Measurements from ENCODE around the gene DNAJB8.

DNA sequence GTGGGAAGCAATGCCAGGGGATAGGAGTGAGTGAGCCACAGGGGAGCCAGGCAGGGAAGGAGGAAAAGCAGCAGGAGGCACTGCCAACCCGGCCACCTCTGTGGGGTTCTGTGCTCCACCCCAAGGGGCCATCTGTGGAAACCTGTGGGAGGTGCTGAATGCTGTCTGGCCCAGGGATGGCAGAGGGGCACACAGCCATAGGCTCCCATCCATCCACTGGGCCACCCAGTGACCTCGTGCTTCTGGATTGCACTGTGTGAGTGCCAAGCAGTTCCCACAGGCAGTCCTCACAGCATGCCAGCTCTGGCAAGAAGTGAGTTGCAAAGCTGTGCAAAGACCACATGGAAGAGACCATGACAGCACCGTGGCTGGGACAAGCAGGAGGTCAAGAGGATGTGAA is 27.5 kb downstream of the DNAJB8 start:
- TF ChIP-seq DDX20 (tag; IDR thresholded peaks at IDR 0.05; ENCODE audit: low read depth): no peak
- no peak for TF ChIP-seq CBFB (CRISPR knock-in tag; IDR thresholded peaks at IDR 0.05)
- no peak for TF ChIP-seq SLC30A9 (CRISPR knock-in tag; IDR thresholded peaks at IDR 0.05)
- no peak for TF ChIP-seq GABPA (tag; conservative IDR thresholded peaks at IDR 0.05; ENCODE audit: low read depth)
- TF ChIP-seq, protein P1, sequence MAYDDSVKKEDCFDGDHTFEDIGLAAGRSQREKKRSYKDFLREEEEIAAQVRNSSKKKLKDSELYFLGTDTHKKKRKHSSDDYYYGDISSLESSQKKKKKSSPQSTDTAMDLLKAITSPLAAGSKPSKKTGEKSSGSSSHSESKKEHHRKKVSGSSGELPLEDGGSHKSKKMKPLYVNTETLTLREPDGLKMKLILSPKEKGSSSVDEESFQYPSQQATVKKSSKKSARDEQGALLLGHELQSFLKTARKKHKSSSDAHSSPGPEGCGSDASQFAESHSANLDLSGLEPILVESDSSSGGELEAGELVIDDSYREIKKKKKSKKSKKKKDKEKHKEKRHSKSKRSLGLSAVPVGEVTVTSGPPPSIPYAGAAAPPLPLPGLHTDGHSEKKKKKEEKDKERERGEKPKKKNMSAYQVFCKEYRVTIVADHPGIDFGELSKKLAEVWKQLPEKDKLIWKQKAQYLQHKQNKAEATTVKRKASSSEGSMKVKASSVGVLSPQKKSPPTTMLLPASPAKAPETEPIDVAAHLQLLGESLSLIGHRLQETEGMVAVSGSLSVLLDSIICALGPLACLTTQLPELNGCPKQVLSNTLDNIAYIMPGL (CRISPR knock-in tag; IDR thresholded peaks at IDR 0.05): no peak
- TF ChIP-seq RAD21 (CRISPR knock-in tag; conservative IDR thresholded peaks at IDR 0.05 in 1 of 2, IDR thresholded peaks at IDR 0.05 in 1 of 2): no peak
- TF ChIP-seq, protein P2, sequence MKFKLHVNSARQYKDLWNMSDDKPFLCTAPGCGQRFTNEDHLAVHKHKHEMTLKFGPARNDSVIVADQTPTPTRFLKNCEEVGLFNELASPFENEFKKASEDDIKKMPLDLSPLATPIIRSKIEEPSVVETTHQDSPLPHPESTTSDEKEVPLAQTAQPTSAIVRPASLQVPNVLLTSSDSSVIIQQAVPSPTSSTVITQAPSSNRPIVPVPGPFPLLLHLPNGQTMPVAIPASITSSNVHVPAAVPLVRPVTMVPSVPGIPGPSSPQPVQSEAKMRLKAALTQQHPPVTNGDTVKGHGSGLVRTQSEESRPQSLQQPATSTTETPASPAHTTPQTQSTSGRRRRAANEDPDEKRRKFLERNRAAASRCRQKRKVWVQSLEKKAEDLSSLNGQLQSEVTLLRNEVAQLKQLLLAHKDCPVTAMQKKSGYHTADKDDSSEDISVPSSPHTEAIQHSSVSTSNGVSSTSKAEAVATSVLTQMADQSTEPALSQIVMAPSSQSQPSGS (CRISPR knock-in tag; IDR thresholded peaks at IDR 0.05): no peak
- TF ChIP-seq TCF7 (IDR thresholded peaks at IDR 0.05; ENCODE audit: borderline replicate concordance): no peak
- TF ChIP-seq ZNF347 (CRISPR knock-in tag; IDR thresholded peaks at IDR 0.05; ENCODE audit: low read depth): no peak

All from K562 (cell line).